ENCODE data around the gene TXLNG. TPM values are rescaled to one million over a fixed set of nuclear protein-coding genes. Genes with fewer than 3 reads are reported as not detected.

Gene TXLNG
- total and polyA plus RNA-seq, 12 donors: 3.6 to 6.8 (median 5.8) TPM

DNA sequence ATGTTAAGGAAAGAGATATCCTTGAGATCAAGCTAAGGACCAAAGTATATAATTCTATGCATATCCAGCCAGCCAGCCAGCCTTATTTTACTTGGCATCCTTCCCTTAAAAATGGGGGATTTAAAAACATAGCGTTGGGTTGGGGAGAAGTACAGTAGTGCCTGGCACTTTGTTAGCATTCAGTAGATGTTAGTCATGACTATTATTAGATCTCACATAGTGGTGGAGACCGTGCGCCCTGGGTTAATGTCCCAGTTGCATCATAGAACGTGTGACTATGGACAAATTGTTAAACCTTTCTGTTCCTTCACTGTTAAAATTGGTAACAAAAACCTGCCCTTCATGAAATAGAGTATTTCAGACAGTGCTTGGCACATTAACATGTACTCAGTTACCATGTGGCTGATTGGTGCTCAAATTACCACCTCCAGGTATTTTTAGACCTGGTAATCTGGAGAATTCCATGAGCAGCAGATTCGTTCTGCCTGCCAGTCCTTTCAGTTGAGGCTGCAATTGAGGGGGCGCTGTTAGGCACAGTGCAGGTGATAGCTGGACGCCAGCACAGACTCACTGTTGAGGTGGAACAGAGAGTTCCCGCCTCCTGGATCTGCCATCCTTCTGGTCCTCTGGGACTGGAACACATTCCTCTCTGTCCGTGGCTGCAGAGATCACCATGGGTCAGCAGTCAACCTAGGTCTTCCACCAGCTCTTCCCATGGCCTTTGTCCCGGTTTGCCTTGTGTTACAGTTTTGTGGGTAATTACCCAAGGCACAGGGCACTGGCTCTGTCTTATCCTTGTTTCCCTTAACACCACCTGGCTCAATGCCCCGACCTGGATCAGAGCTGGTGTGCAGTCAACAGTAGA, 52.2 kb downstream of the TXLNG start:
- peaks cover 0 to 22% (median 5%) of the 10 kb centered on the region in 9 donors for H3K4me1 ChIP-seq
- H3K36me3 ChIP-seq: peaks cover 0 to 95% (median 0%) of the 10 kb centered on the region in 9 donors
- ATAC-seq: peak; percentile 62 to 91 (median 84)
- intact Hi-C loops (cut with DNase I): loop anchor here in 1 of 10 donors (10.0 kb wide), 1 partner anchor 46 kb away; no protein-coding TSS in a partner anchor
- peak overlapping the region in 9 of 10 donors; percentile 13 to 64 (median 53) for H3K27ac ChIP-seq
- no peak overlapping the region for H3K4me3 ChIP-seq
- H3K9me3 ChIP-seq: no peaks in the 10 kb centered on the region
- DNase-seq: peak; percentile 17 to 27
- WGBS, 2 donors: 38 to 60% methylated on average over 11 of the region's 11 CpGs
- TF ChIP-seq, protein P1, sequence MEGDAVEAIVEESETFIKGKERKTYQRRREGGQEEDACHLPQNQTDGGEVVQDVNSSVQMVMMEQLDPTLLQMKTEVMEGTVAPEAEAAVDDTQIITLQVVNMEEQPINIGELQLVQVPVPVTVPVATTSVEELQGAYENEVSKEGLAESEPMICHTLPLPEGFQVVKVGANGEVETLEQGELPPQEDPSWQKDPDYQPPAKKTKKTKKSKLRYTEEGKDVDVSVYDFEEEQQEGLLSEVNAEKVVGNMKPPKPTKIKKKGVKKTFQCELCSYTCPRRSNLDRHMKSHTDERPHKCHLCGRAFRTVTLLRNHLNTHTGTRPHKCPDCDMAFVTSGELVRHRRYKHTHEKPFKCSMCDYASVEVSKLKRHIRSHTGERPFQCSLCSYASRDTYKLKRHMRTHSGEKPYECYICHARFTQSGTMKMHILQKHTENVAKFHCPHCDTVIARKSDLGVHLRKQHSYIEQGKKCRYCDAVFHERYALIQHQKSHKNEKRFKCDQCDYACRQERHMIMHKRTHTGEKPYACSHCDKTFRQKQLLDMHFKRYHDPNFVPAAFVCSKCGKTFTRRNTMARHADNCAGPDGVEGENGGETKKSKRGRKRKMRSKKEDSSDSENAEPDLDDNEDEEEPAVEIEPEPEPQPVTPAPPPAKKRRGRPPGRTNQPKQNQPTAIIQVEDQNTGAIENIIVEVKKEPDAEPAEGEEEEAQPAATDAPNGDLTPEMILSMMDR (IDR thresholded peaks at IDR 0.05): peak in 2 of 9 donors; percentile 9 to 17
- no peaks in the 10 kb centered on the region for H3K27me3 ChIP-seq

DNA sequence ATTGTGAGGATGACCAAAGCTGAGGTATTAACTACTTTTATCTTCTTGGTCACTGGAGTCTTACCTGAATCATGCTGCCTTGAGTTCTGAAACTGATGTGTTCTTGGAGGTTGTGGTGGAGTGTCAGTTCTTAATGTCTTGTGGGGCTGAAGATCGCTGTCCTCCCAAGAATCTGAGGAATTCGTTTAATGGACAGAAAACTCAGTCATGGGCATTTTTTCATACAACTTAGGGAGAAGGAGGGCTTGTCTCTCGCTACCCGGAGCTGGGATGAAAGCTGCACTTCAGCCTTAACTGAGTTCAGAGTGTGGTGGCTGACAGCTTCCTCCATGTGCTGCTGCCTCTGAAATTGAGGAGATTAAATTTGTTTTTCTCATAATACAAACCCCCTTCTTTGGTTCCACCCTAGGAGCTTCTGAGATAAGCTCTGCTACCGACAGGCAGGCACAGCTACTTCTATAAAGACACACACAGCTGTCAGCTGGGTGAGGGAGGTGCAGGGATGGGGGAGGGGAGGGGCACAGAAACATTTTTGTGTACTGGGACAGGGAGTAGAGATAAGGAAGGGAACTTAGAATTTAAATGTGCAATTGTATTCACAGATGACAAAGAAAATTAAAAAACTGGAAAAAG, 53.1 kb downstream of the TXLNG start:
- Histone ChIP-seq H3K4me1 (peaks cover 0 to 22% (median 5%) of the 10 kb centered on the region in 9 donors), H3K27ac (peak overlapping the region in 5 of 10 donors; percentile 52 to 64 (median 60)), H3K36me3 (peaks cover 0 to 95% (median 0%) of the 10 kb centered on the region in 9 donors), H3K9me3 (no peaks in the 10 kb centered on the region), H3K4me3 (no peak overlapping the region), H3K27me3 (no peaks in the 10 kb centered on the region)
- DNase-seq: no peak
- 49 to 55% methylated on average over 5 of the region's 5 CpGs for WGBS, 2 donors
- TF ChIP-seq, protein P1 (IDR thresholded peaks at IDR 0.05): no peak
- no peak for ATAC-seq
- intact Hi-C loops (cut with DNase I): loop anchor here in 1 of 10 donors (10.0 kb wide), 1 partner anchor 45 kb away; no protein-coding TSS in a partner anchor

DNA sequence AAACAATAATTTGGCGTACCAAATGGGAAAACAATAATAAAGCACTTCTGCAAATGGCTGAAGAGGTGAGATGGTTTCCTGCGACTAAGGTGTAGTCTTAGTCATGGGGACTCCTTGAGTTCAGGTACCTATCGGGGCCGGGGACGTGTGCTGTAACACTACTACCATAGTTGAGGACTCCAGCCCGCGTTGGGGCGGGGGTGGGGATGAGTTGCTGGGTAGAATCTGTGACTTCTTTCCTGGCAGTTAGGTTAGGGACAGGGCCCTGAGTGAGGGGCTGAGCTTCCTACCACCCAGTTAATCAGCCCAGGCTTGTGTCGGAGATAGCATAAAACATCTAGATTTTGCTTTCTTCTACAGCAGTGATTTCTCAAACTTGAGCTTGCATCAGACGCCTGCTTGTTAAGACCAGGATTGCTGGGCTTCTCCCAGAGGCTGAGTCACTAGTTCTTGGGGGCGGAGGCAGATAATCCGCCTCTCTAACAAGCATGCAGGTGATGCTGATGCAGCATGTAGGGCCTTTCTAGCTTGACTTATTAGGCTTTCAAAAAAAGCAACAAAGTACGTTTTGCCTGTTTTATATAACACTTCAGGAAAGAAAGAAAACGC, 53.7 kb downstream of the TXLNG start:
- intact Hi-C loops (cut with DNase I): loop anchor here in 1 of 10 donors (10.0 kb wide), 1 partner anchor 45 kb away; no protein-coding TSS in a partner anchor
- Histone ChIP-seq H3K9me3 (no peaks in the 10 kb centered on the region), H3K27me3 (no peaks in the 10 kb centered on the region), H3K4me1 (peaks cover 0 to 22% (median 5%) of the 10 kb centered on the region in 9 donors), H3K36me3 (peaks cover 0 to 95% (median 0%) of the 10 kb centered on the region in 9 donors), H3K27ac (peak overlapping the region in 2 of 10 donors; percentile 52 to 63), H3K4me3 (no peak overlapping the region)
- ATAC-seq: peak in 1 of 8 donors; percentile 18
- TF ChIP-seq, protein P1 (IDR thresholded peaks at IDR 0.05): no peak
- DNase-seq: no peak
- WGBS, 2 donors: 83 to 84% methylated on average over 14 of the region's 14 CpGs

DNA sequence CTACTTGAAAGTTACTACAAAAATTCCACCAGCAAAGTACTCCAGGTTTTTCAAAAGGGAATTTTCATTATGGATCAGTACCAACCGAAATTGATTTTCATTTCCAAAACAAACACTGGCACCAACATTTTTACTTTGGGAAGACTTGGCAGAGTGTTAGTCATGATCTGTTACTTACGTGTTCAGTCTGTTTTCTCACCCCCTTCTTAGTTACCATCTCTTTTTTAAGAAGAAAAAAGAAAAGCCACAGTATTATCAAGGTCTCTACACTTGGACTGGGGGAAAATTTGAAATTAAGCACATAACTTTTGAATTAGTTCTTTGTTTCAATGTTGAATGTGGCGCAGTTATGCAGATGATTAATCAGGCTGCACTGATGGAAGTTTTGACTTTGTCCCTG, 56.4 kb downstream of the TXLNG start:
- Histone ChIP-seq H3K4me3 (no peak overlapping the region), H3K9me3 (no peaks in the 10 kb centered on the region), H3K36me3 (peaks cover 0 to 97% (median 8%) of the 10 kb centered on the region in 9 donors), H3K27ac (no peak overlapping the region), H3K4me1 (peaks cover 0 to 22% (median 5%) of the 10 kb centered on the region in 9 donors), H3K27me3 (peaks cover 0 to 8% (median 0%) of the 10 kb centered on the region in 7 donors)
- DNase-seq: no peak
- TF ChIP-seq, protein P1 (IDR thresholded peaks at IDR 0.05): no peak
- no peak for ATAC-seq
- WGBS, 2 donors: 86% methylated on average over 3 of the region's 3 CpGs
- intact Hi-C loops (cut with DNase I): no loop called here
